Vagina (tissue), 2 donors: ENCODE data around the gene PNPLA1. TPM values are rescaled to one million over a fixed set of nuclear protein-coding genes. Genes with fewer than 3 reads are reported as not detected.

Source experiments
- DNase-seq, 2 donors: peaks; one replicate each; pipeline ENCODE4 v3.0.0-alpha.2; 2017; ENCODE audit errors: extremely low spot score in 2 of 2
- H3K27ac ChIP-seq: fragments of 200-600 bp; sonication (generic); one replicate; pipeline ENCODE4 v1.5.1; 2019
- H3K27me3 ChIP-seq: fragments of 200-600 bp; sonication (generic); one replicate; pipeline ENCODE4 v1.5.1; 2019
- H3K36me3 ChIP-seq, 2 donors: fragments of 200-600 bp; sonication (generic); one replicate each; pipeline ENCODE4 v1.5.1; 2017 to 2019
- H3K4me1 ChIP-seq: fragments of 200-600 bp; sonication (generic); one replicate; pipeline ENCODE4 v1.5.1; 2019
- H3K4me3 ChIP-seq, 2 donors: fragments of 200-600 bp; sonication (generic); 1 replicate in 1 of 2; 2 replicates in 1 of 2; pipeline ENCODE4 v1.5.1; 2016 to 2019
- H3K9me3 ChIP-seq: fragments of 200-600 bp; sonication (generic); one replicate; pipeline ENCODE4 v1.5.1; 2019
- POLR2A ChIP-seq, 2 donors: fragments of 450-650 bp; IDR thresholded peaks; one replicate each; pipeline ENCODE4 v1.6.1; 2017; ENCODE audit warnings: antibody characterized with exemption in 2 of 2, mild to moderate bottlenecking in 2 of 2, moderate library complexity in 2 of 2
- POLR2AphosphoS5 ChIP-seq, 2 donors: sonication (generic); formaldehyde crosslinking; IDR thresholded peaks; one replicate each; pipeline ENCODE4 v1.9.0; 2017; ENCODE audit warnings: antibody characterized with exemption in 2 of 2, mild to moderate bottlenecking in 2 of 2, low read depth in 1 of 2; ENCODE audit not compliant: insufficient read depth in 1 of 2
- intact Hi-C: fragments of 100-400 bp; cut with DNase I; formaldehyde crosslinking; loops from one replicate; pipeline ENCODE4 v1.15.1; 2023
- total RNA-seq: library from RNA; depleted of rRNA; stranded (reverse); fragments of >200 nt; gene quantifications from one replicate; pipeline ENCODE4 v1.2.3, GENCODE V29; 2016
- TF ChIP-seq, protein P1 (sequence below), 3 experiments: fragments of 450-650 bp in 2 of 3; fragments of 200-600 bp in 1 of 3; sonication (generic) in 1 of 3; IDR thresholded peaks; one replicate each; pipeline ENCODE4 v1.5.1; 2017 to 2019; ENCODE audit warnings: antibody characterized with exemption in 3 of 3, mild to moderate bottlenecking in 2 of 3, moderate library complexity in 2 of 3

The PNPLA1 gene
- total RNA-seq, 1 donor from 2014 or later, result not detected

DNA sequence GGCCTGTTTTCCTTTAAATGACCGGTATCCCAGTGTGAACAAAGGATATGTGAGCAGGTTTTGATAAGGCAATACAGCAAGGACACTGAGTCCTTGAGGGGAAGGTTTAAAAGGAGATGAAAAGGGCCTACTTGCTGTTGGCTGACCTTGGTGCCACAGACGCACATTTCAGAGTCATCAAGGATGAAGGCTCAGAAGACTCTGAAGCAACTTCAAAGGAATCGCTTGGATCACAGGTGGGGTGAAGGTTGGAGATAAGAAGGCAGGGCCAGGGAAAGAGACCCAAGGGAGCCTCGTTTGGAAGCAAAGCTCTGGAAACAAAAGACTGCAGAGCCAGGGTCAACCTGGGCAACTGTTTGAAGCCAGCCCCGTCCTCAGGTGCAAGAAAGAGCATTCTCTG is 30.1 kb upstream of the PNPLA1 start:
- no peak overlapping the region for H3K27ac ChIP-seq

DNA sequence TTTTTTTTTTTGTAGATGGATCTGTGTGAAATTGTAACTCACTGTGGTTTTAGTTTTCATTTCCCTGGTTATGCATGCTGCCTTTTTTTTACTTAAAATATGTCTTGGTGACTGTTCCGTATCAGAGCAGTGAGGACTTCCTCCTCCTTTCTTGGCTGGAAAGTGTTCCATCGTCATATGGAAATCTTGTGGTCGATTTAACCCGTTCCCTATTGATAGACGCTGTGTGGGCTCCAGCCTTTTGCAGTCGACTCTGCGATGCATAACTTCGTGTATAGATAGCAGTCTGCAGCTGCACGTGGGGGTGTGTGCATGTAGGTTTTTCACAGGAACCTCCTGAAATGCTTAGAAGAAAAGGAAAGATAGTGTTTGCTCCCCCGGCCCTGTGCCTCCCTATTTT is 28.1 kb upstream of the PNPLA1 start:
- Histone ChIP-seq H3K27me3 (no peaks in the 10 kb centered on the region), H3K4me3 (no peak overlapping the region), H3K9me3 (no peaks in the 10 kb centered on the region), H3K4me1 (peaks cover 2% of the 10 kb centered on the region), H3K27ac (no peak overlapping the region), H3K36me3 (no peaks in the 10 kb centered on the region)
- intact Hi-C loops, result no loop called here
- DNase-seq, result no peak
- TF ChIP-seq, protein P1, sequence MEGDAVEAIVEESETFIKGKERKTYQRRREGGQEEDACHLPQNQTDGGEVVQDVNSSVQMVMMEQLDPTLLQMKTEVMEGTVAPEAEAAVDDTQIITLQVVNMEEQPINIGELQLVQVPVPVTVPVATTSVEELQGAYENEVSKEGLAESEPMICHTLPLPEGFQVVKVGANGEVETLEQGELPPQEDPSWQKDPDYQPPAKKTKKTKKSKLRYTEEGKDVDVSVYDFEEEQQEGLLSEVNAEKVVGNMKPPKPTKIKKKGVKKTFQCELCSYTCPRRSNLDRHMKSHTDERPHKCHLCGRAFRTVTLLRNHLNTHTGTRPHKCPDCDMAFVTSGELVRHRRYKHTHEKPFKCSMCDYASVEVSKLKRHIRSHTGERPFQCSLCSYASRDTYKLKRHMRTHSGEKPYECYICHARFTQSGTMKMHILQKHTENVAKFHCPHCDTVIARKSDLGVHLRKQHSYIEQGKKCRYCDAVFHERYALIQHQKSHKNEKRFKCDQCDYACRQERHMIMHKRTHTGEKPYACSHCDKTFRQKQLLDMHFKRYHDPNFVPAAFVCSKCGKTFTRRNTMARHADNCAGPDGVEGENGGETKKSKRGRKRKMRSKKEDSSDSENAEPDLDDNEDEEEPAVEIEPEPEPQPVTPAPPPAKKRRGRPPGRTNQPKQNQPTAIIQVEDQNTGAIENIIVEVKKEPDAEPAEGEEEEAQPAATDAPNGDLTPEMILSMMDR (IDR thresholded peaks at IDR 0.05), result no peak
- TF ChIP-seq POLR2A (IDR thresholded peaks at IDR 0.05), result no peak
- TF ChIP-seq POLR2AphosphoS5 (IDR thresholded peaks at IDR 0.05; ENCODE audit: insufficient read depth in 1 of 2, low read depth in 1 of 2), result no peak

More for the DNA sequence above, 30.1 kb upstream of the PNPLA1 start:
- TF ChIP-seq, protein P1 (IDR thresholded peaks at IDR 0.05), result no peak
- TF ChIP-seq POLR2A (IDR thresholded peaks at IDR 0.05) (no peak), POLR2AphosphoS5 (IDR thresholded peaks at IDR 0.05; ENCODE audit: insufficient read depth in 1 of 2, low read depth in 1 of 2) (no peak)
- no peak for DNase-seq
- no peaks in the 10 kb centered on the region for H3K36me3 ChIP-seq
- H3K4me1 ChIP-seq, result no peaks in the 10 kb centered on the region
- H3K9me3 ChIP-seq, result no peaks in the 10 kb centered on the region
- intact Hi-C loops, result no loop called here
- no peak overlapping the region for H3K4me3 ChIP-seq
- no peaks in the 10 kb centered on the region for H3K27me3 ChIP-seq

DNA sequence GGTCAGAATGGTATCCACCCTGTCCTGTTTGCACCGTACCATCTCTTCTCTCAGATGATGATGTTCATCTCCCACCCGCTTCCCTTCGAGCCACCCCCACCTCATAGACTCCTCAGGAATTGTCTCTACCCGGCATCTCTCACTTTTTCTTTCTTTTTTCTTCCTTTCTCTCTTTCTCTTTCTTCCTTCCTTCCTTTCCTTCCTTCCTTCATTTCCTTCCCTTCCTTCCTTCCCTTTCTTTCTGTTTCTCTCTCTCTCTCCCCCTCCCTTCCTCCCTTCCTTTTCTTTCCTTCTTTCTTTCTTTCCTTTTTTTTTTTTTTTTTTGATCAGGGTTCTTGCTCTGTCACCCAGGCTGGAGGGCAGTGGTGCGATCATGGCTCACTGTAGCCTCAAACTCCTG is 27.7 kb upstream of the PNPLA1 start:
- no peaks in the 10 kb centered on the region for H3K9me3 ChIP-seq
- H3K4me3 ChIP-seq, result no peak overlapping the region
- intact Hi-C loops, result no loop called here
- no peaks in the 10 kb centered on the region for H3K27me3 ChIP-seq
- TF ChIP-seq, protein P1 (IDR thresholded peaks at IDR 0.05), result no peak
- TF ChIP-seq POLR2A (IDR thresholded peaks at IDR 0.05), result no peak
- TF ChIP-seq POLR2AphosphoS5 (IDR thresholded peaks at IDR 0.05; ENCODE audit: insufficient read depth in 1 of 2, low read depth in 1 of 2), result no peak
- H3K27ac ChIP-seq, result no peak overlapping the region
- H3K36me3 ChIP-seq, result no peaks in the 10 kb centered on the region
- peaks cover 6% of the 10 kb centered on the region for H3K4me1 ChIP-seq
- DNase-seq, result no peak

DNA sequence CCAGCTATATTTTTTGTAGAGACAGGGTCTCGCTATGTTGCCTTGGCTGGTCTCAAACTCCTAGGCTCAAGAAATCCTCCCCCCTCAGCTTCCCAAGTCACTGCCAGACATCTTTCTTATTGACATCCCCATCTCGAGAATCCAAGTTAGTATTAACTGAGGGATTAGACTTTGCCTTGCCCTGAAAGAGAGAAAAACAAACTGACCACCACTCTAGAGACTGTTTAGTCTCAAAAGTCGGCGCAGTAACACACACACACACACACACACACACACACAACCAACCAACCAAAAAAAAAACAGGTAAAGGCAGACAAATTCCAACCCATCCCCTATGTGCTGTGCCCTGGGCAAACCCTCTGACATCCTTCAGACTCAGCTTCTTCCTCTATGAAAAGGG is 27.2 kb upstream of the PNPLA1 start:
- Histone ChIP-seq H3K4me3 (no peak overlapping the region), H3K4me1 (peaks cover 11% of the 10 kb centered on the region), H3K9me3 (no peaks in the 10 kb centered on the region), H3K27ac (no peak overlapping the region), H3K36me3 (no peaks in the 10 kb centered on the region), H3K27me3 (no peaks in the 10 kb centered on the region)
- DNase-seq, result no peak
- TF ChIP-seq POLR2AphosphoS5 (IDR thresholded peaks at IDR 0.05; ENCODE audit: insufficient read depth in 1 of 2, low read depth in 1 of 2) (no peak), POLR2A (IDR thresholded peaks at IDR 0.05) (no peak)
- TF ChIP-seq, protein P1 (IDR thresholded peaks at IDR 0.05), result no peak
- intact Hi-C loops, result no loop called here

DNA sequence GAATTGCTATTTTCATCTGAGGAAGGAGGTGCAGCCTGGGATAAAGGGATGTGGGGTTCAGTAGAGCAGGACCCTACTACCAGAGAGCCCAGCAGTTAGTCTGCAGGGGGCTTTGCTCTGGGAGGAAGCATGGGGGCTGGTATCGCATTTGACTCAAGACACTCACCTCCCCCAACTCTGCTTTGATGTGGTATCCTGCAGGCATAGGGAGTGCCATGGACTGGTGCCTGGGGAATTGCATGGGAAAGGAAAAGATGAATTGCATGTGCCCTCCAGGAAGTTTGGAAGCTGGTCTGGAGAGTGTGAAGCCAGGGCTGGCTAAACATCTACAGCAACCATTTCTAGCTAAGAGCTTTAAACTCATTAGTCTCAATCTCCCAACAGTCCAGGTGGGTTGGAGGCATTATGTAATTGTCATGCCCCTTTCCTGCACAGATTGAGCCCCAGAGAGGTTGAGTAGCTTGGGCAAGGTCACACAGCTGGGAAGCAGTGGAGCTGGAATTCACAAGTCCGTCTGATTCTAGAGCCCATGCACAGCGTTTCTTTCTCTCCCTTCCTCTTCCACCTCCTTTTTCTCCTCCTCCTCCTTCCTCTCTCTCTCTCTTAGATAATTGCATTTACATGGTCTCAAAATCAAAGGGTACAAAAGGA is 26.2 kb upstream of the PNPLA1 start:
- TF ChIP-seq, protein P1 (IDR thresholded peaks at IDR 0.05), result no peak
- TF ChIP-seq POLR2AphosphoS5 (IDR thresholded peaks at IDR 0.05; ENCODE audit: insufficient read depth in 1 of 2, low read depth in 1 of 2) (no peak), POLR2A (IDR thresholded peaks at IDR 0.05) (no peak)
- H3K4me1 ChIP-seq, result peaks cover 21% of the 10 kb centered on the region
- DNase-seq, result no peak

More for the DNA sequence above, 26.2 kb upstream of the PNPLA1 start:
- intact Hi-C loops, result no loop called here
- Histone ChIP-seq H3K4me3 (no peak overlapping the region), H3K36me3 (no peaks in the 10 kb centered on the region), H3K9me3 (no peaks in the 10 kb centered on the region), H3K27ac (no peak overlapping the region), H3K27me3 (no peaks in the 10 kb centered on the region)
